Measurements from ENCODE around the gene SLC25A25.
A peak's percentile ranks its signal among the peaks of the same experiment; 100 is the strongest.
"Not testable (repeated sequence)": the region's sequence is repeated elsewhere in the genome, so short reads cannot be mapped to it uniquely, and the experiment has no call there.

SLC25A25 gene

GRCh38 chr9:128098297-128099230 lies 30.5 kb downstream of the SLC25A25 start:
- peak; percentile 87 for DNase-seq

DNA sequence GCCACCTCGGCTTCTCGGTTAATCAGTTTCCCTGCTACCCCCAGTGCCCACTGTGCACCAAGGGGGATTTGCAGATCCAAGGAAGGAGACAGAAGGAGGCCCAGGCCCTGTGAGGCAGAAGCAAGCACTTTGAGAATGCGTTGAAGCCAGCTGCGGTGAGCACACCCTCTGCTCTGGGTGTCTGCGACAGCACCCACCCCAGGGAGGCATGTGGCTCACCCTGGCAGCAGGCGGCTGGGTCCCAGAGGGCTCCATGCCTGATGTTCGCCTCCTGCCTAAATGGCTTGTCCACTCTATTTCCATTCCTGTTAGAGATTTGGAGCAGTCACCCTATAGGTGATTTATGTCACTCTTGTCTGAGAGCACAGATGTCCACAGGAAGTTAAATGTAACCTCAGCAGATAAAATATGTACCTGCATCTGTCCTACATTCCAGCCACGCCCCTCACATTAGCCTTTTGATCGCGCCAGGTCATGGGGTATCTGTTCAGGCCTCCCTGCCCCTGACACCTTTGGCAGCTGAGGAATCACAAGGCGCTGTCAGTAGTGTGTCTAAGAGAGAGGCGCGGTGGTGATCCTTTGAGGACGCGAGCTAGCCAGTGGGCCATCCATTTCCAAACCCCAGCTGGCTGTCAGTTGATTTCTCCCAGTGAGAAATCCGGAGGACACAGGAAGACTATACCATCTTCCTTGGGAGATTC lies 31.3 kb downstream of the SLC25A25 start:
- no peak for DNase-seq

GRCh38 chr9:128099932-128100491 lies 32.0 kb downstream of the SLC25A25 start:
- no peak for DNase-seq

DNA sequence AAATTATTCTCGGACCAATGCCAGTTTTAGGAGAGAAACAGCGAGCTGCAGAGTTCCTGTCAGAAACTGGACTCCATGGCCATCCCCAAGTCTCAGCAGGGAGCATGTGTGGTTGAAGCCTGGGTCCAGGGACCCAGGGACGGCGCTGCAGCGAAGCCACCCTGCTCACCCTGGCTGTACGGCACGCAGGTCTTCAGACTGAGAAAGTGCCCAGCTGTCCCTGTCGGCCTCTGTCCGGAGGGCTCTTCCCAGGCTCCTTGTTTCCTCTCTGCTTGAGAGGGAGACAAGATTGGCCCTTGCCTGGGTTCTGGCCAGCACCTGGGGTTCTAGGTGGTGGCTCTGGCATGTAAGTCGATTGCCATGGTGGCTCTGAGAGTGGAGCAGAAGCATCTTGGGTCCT lies 32.5 kb downstream of the SLC25A25 start:
- DNase-seq = no peak

- no peak for DNase-seq
Measured at GRCh38 chr9:128101231-128101661, 33.2 kb downstream of the SLC25A25 start.

DNA sequence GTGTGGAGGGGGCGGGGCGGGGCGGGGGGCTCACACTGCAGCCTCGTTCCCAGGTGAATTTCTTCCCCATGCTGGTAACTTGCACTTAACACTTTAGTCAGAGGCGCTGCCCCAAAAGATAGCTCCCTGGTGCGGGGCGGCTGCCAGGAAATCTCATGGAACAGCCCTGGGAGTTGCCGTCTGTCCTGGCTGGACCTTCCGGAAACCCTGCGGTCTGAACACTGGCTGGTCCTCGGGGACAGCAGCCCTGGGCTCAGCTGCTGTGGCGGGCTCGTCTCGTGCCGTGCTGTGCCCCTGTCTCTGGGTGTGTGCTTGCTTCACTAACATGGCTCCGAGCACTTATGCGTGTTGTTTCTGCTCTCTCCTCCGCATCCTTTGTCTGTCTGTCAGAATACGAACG lies 33.7 kb downstream of the SLC25A25 start:
- DNase-seq = no peak

DNA sequence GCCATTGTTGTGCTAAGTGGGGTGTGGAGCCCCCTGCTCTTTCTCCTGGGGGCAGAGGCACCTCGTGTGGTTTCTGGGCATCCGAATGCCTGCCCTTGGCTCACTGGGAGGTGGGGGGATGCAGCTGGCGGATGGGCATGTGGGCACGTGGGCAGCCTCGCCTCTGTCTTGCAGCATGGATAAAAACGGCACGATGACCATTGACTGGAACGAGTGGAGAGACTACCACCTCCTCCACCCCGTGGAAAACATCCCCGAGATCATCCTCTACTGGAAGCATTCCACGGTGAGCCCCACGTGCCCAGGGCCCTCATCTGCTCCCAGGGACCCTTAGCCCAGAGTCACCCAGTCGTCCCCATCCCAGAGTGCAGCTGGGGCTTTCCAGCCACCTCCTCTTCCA lies 34.2 kb downstream of the SLC25A25 start:
- no peak for DNase-seq

- DNase-seq = no peak
Measured at GRCh38 chr9:128102861-128103588, 35.0 kb downstream of the SLC25A25 start.

GRCh38 chr9:128103589-128103962 lies 35.5 kb downstream of the SLC25A25 start:
- no peak for DNase-seq

GRCh38 chr9:128104171-128104618 lies 36.2 kb downstream of the SLC25A25 start:
- peak; percentile 21 for DNase-seq

- no peak for DNase-seq
Measured at GRCh38 chr9:128105538-128106175, 37.6 kb downstream of the SLC25A25 start.

DNA sequence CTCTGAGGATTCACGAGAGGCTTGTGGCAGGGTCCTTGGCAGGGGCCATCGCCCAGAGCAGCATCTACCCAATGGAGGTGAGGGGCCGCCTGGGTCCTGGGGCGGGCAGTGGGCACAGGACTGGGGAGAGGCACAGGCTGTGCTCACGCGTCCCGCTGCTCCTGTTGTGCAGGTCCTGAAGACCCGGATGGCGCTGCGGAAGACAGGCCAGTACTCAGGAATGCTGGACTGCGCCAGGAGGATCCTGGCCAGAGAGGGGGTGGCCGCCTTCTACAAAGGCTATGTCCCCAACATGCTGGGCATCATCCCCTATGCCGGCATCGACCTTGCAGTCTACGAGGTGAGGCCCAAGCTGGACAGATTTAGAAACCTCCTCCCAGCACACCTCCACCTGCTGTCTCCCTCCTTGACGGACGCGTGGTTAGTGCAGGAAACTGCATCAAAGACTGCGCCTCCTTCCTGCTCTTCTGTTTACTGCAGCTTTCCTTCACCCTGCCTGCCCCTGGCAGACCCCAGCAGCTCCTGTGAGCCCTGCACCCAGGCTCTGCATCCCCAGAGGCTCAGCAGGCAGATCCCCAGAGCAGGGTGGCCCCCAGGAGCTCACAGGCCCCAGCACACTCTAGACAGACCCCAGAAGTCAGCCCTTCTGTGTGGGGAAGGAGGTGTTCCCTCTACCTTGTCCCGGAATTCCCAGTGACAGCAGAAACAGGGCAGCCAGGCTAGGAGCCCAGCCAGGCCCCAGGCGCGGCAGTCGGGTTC lies 38.3 kb downstream of the SLC25A25 start:
- no peak for DNase-seq

DNA sequence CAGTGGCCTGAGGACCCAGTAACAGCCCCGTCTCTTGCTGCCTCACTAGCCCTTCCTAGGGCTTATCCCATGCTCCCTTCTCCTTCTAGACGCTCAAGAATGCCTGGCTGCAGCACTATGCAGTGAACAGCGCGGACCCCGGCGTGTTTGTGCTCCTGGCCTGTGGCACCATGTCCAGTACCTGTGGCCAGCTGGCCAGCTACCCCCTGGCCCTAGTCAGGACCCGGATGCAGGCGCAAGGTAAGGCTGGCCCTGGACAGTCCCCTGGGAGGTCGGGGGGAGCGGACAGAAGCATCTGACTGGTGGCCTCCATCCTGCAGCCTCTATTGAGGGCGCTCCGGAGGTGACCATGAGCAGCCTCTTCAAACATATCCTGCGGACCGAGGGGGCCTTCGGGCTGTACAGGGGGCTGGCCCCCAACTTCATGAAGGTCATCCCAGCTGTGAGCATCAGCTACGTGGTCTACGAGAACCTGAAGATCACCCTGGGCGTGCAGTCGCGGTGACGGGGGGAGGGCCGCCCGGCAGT lies 39.0 kb downstream of the SLC25A25 start:
- no peak for DNase-seq

GRCh38 chr9:128107468-128108268 lies 39.6 kb downstream of the SLC25A25 start:
- no peak for DNase-seq

DNA sequence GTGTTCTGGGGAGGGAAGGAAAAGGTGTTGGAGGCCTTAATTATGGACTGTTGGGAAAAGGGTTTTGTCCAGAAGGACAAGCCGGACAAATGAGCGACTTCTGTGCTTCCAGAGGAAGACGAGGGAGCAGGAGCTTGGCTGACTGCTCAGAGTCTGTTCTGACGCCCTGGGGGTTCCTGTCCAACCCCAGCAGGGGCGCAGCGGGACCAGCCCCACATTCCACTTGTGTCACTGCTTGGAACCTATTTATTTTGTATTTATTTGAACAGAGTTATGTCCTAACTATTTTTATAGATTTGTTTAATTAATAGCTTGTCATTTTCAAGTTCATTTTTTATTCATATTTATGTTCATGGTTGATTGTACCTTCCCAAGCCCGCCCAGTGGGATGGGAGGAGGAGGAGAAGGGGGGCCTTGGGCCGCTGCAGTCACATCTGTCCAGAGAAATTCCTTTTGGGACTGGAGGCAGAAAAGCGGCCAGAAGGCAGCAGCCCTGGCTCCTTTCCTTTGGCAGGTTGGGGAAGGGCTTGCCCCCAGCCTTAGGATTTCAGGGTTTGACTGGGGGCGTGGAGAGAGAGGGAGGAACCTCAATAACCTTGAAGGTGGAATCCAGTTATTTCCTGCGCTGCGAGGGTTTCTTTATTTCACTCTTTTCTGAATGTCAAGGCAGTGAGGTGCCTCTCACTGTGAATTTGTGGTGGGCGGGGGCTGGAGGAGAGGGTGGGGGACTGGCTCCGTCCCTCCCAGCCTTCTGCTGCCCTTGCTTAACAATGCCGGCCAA lies 40.4 kb downstream of the SLC25A25 start:
- no peak for DNase-seq

DNA sequence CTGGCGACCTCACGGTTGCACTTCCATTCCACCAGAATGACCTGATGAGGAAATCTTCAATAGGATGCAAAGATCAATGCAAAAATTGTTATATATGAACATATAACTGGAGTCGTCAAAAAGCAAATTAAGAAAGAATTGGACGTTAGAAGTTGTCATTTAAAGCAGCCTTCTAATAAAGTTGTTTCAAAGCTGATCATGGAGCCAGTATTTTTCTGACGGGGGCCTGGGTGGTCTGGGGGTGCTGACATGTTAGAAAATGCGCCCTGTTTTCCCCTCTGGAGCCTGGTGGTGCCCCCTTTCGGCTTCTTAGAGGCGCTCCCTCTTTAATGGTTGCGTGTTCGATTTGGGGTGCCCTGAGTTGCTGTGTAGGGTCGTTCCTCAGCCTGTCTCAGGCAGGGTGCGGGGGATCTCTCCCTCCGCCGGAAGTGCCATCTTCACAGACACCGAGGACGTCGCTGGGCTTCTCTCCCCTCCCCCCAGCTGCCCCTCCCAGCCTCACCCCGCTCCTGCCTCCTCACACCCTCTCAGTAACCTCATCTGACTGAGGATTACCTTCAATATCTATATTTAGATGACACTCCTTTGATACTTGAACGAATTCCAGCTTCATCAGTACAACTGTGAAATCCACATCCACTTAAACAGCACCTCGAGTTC lies 41.1 kb downstream of the SLC25A25 start:
- DNase-seq = no peak

GRCh38 chr9:128111726-128112125 lies 43.7 kb downstream of the SLC25A25 start:
- DNase-seq = not testable (repeated sequence)

DNA sequence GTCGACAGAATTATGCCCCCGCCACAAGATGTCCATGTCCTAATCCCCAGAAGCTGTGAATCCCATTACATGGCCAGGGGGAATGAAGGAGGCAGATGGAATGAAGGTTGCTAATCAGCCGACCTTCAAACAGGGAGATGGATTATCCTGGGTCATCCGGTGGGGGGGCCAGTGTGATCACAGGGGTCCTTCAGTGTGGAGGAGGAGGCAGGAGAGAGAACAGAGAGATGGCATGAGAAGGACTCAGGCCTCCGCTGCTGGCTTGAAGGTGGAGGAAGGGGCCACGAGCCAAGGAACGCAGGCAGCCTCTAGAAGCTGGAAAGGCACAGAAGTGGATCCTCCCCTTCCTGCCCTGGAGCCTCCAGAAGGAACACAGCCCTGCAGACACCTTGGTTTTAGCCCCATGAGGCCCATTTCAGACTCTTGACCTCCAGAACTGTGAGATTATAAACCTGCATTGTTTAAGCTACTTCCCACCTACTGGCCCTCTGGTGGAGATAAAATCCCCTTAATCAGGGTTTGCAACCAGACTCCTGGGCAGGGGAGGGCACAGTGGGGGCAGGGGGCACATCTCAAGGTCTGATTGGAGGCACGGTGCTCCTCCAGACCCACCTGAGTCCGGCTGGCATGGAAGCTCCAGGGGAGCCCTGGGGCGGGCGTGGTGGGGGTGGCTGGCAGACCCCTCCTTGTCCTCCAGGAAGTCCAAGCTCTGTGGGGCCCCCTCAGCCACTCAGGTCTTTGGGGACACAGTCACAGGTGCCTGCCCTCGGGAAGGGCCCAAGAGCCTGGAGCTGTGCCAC lies 45.7 kb downstream of the SLC25A25 start:
- DNase-seq = no peak
